OCI-LY3 (cell line): Measurements from ENCODE around the gene OR1K1.

Experiments
- CTCF ChIP-seq: fragments of 200-600, 300-600 bp; sonication (generic); IDR thresholded peaks from 2 replicates; pipeline ENCODE4 v1.5.1; 2014; ENCODE audit warnings: antibody characterized with exemption, low read length, low read depth
- EZH2phosphoT487 ChIP-seq: fragments of 200-600 bp; shearing (Covaris generic); IDR thresholded peaks from 2 replicates; pipeline ENCODE4 v1.6.1; 2018; ENCODE audit warnings: antibody characterized with exemption, mixed run types, low read depth

GRCh38 chr9:122788831-122789230, 11.1 kb upstream of the OR1K1 start, which contains the start of gene OR5C1:
- no peak for TF ChIP-seq CTCF
- TF ChIP-seq EZH2phosphoT487: no peak
